Brain microvascular endothelial cell (primary cell): ENCODE measurements around the gene MAX.
"Not testable (repeated sequence)": the region's sequence is repeated elsewhere in the genome, so short reads cannot be mapped to it uniquely, and the experiment has no call there.

Experiments used
- DNase-seq: peaks from one replicate; pipeline ENCODE4 v3.0.0-alpha.2; 2020
- H3K27ac ChIP-seq: fragments of 250-450 bp; sonication (Bioruptor Pico); 2 replicates; pipeline ENCODE4 v1.5.1; 2020; ENCODE audit warnings: mild to moderate bottlenecking, moderate library complexity
- H3K27me3 ChIP-seq: fragments of 250-450 bp; sonication (Bioruptor Pico); replicated peaks from 2 replicates; pipeline ENCODE4 v1.5.1; 2020; ENCODE audit warnings: mild to moderate bottlenecking
- H3K36me3 ChIP-seq: fragments of 250-450 bp; sonication (Bioruptor Pico); replicated peaks from 2 replicates; pipeline ENCODE4 v1.5.1; 2020; ENCODE audit warnings: mild to moderate bottlenecking
- H3K4me3 ChIP-seq: 2 replicates; pipeline ENCODE4 v1.5.1; 2011; ENCODE audit warnings: low read depth, mild to moderate bottlenecking, control low read depth, low read length, moderate library complexity
- in situ Hi-C: cut with HindIII; loops from 2 replicates; pipeline ENCODE4 v1.10.0; 2017; ENCODE audit warnings: low sequenced_read_pairs, low pct_ligation_motif_present
- TF ChIP-seq, protein P1 (sequence below): IDR thresholded peaks from 2 replicates; pipeline ENCODE4 v1.5.1; 2011; ENCODE audit warnings: low read depth, mild to moderate bottlenecking, moderate library complexity, low read length, control low read depth, inconsistent platforms; ENCODE audit errors: missing control alignments

The MAX gene

DNA sequence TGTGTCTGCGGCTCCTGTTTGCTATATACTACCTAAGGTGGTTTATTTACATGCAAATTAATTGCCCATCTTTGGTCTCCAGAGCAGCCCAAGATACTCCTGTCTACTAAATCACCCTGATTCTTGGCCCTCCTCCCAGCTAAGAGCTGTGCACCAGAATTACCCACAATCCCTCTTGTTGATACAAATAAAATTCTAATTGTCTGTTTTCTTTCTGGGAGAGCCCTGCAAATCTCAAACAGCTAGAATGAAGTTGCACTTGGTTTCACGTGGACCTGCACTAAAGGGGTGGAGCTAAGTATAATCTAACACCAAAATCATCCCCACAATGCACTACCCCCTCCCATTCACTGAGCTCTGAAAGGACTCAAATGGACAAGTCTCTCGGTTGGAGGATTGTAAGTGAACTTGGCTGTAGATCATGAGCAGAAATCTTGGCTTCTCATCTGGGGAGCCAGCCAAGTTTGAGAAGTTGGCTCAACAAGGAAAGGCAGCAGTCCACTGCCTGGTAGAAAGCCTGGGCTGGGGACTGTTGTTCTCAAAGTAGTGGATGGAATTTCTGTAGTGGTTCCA is 6.6 kb downstream of the MAX start:
- no peaks in the 10 kb centered on the region for H3K27me3 ChIP-seq
- in situ Hi-C loops, result no loop called here
- TF ChIP-seq, protein P1, sequence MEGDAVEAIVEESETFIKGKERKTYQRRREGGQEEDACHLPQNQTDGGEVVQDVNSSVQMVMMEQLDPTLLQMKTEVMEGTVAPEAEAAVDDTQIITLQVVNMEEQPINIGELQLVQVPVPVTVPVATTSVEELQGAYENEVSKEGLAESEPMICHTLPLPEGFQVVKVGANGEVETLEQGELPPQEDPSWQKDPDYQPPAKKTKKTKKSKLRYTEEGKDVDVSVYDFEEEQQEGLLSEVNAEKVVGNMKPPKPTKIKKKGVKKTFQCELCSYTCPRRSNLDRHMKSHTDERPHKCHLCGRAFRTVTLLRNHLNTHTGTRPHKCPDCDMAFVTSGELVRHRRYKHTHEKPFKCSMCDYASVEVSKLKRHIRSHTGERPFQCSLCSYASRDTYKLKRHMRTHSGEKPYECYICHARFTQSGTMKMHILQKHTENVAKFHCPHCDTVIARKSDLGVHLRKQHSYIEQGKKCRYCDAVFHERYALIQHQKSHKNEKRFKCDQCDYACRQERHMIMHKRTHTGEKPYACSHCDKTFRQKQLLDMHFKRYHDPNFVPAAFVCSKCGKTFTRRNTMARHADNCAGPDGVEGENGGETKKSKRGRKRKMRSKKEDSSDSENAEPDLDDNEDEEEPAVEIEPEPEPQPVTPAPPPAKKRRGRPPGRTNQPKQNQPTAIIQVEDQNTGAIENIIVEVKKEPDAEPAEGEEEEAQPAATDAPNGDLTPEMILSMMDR, result no peak
- H3K27ac ChIP-seq, result no peak overlapping the region
- peak; percentile 30 for DNase-seq
- no peak overlapping the region for H3K4me3 ChIP-seq
- peaks cover 42% of the 10 kb centered on the region for H3K36me3 ChIP-seq

DNA sequence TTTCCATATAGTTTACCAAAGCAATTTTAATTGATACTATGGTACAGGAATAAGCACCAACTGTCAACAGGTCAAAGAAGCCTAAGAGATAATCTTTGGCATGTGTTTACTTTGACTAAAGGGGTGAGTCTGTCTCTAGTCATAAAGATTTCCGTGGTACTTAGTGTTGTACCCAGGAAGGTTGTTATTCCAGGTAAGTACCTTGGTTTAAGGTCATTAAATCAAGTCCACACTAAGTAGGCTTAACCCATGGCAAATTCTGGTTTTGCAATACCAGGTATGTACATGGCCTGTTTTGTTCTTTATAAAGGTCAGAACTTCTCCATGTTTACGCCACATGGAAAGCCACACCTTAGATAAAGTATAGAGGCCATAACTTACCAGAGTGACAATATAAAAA is 10.0 kb downstream of the MAX start:
- TF ChIP-seq, protein P1, result no peak
- DNase-seq, result no peak
- in situ Hi-C loops, result no loop called here
- H3K36me3 ChIP-seq, result peaks cover 74% of the 10 kb centered on the region
- no peaks in the 10 kb centered on the region for H3K27me3 ChIP-seq
- H3K27ac ChIP-seq, result no peak overlapping the region
- H3K4me3 ChIP-seq, result no peak overlapping the region

DNA sequence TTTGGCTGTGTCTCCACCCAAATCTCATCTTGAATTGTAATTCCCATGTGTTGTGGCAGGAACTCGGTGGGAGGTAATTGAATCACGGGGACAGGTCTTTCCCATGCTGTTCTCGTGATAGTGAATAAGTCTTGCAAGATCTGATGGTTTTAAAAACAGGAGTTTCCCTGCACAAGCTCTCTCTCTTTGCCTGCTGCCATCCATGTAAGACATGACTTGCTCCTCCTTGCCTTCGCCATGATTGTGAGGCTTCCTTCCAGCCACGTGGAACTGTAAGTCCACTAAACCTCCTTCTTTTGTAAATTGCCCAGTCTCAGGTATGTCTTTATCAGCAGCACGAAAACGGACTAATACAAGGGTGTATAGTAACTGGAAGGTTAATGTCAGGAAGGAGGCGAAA is 14.5 kb downstream of the MAX start:
- H3K27ac ChIP-seq, in situ Hi-C loops, DNase-seq, H3K27me3 ChIP-seq, H3K4me3 ChIP-seq: not testable (repeated sequence)
- H3K36me3 ChIP-seq, result peaks cover 84% of the 10 kb centered on the region

DNA sequence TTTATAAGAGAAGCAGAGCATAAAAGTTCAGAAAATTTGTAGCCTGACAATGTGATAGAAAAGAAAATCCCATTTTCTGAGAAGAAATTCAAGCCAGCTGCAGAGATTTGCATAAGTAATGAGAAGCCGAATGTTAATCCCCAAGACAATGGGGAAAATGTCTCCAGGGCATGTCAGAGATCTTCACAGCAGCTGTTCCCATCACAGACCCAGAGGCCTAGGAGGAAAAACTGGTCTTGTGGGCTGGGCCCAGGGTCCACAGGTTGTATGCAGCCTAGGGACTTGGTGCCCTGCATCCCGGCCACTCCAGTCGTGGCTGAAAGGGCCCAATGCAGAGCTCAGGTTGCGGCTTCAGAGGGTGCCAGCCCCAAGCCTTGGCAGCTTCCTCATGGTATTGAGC is 15.6 kb downstream of the MAX start:
- H3K36me3 ChIP-seq, result peaks cover 82% of the 10 kb centered on the region
- in situ Hi-C loops, result not testable (repeated sequence)

DNA sequence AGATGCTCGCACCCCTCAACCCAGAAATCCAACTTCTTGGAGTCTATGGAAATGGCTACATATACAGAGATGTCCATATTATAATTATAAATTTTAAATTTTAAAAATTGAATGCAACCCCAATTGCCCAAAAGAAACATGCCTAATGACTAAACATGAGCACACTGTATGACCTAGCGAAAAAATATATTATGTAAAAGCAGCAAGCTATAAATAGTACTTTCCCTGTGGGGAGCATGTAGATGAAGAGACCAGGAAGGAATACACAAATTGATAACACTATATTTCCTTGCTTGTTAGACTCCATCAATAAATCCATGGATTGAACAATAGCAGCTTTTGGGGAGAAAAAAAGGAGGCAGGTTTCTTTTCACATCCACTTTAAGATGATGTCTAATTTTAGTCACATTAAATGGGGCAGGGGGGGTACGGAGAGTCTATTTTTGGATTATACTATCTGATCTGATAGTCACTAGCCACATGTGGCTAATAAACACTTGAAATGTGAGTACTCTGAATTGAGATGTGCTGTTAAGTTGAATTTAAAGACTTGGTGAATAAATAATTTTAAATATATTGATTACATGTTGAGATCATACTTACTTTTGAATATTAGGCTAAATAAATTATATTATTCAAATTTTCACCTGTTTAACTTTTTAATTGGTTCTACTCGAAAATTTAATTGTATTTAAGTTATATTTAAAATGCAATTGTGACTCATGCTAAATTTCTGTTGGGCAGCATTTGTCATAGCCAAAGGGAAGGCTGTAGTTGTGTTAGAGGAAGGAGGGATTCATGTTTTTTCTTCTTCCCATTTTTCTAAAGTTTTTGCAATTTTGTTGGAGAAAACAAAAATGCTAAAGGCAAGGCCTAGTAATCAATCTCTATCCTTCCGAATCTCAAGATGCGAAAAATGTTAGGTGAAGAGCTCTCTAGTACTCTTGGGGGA is 17.5 kb downstream of the MAX start:
- H3K4me3 ChIP-seq, result no peak overlapping the region
- peaks cover 71% of the 10 kb centered on the region for H3K36me3 ChIP-seq
- H3K27me3 ChIP-seq, result no peaks in the 10 kb centered on the region
- H3K27ac ChIP-seq, result no peak overlapping the region
- in situ Hi-C loops, result no loop called here
- TF ChIP-seq, protein P1, result no peak
- DNase-seq, result no peak

More for the DNA sequence above, 15.6 kb downstream of the MAX start:
- not testable (repeated sequence) for H3K4me3 ChIP-seq, DNase-seq, H3K27me3 ChIP-seq, H3K27ac ChIP-seq

DNA sequence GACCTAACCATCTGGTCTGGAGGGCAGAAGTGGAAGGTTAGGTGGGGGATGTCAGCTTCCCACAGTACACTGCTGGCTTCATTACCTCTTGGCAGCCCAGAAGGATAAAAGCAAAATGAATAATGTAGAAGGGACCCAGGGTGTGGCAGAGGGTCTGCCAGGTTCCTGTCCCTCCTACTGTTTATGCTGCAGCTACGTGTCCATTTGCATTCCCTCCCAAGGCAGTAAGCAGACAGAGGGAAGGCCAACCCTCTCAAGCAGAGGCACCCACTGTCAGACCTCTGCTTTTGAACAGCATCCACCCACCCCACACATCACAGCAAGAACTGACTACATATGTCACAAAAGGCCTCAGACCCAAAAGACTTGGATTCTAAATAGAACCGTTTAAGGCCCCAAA is 19.4 kb downstream of the MAX start:
- Histone ChIP-seq H3K27me3 (no peaks in the 10 kb centered on the region), H3K4me3 (no peak overlapping the region), H3K27ac (no peak overlapping the region), H3K36me3 (peaks cover 67% of the 10 kb centered on the region)
- DNase-seq, result no peak
- TF ChIP-seq, protein P1, result no peak
- in situ Hi-C loops, result no loop called here
